ENCODE measurements around the gene PDE8B. TPM values are rescaled to one million over a fixed set of nuclear protein-coding genes. Genes with fewer than 3 reads are reported as not detected.

Gene PDE8B
- total RNA-seq, 1 experiment from 2014 or later: 0.17 TPM

GRCh38 chr5:77325921-77326541, 115.6 kb downstream of the PDE8B start:
- intact Hi-C loops (cut with micrococcal nuclease): no loop called here
- Histone ChIP-seq H3K4me3 (replicated peaks in 1 of 2; ENCODE audit: low read depth in 1 of 2, low read length in 2 of 2) (no peak overlapping the region), H2AFZ (ENCODE audit: low read depth, low read length, poor library complexity, severe bottlenecking) (no peak overlapping the region), H3K9me2 (ENCODE audit: insufficient read depth) (no peaks in the 10 kb centered on the region), H4K20me1 (ENCODE audit: insufficient read depth) (no peaks in the 10 kb centered on the region), H3K79me2 (ENCODE audit: insufficient read depth, low read length) (no peaks in the 10 kb centered on the region), H3K4me1 (ENCODE audit: control insufficient read depth in 1 of 2, insufficient read depth in 2 of 2, low read length in 2 of 2) (no peaks in the 10 kb centered on the region), H3K4me2 (ENCODE audit: low read length) (no peak overlapping the region), H3K9me3 (ENCODE audit: control insufficient read depth in 1 of 2, insufficient read depth in 1 of 2, low read depth in 1 of 2, low read length in 2 of 2) (no peaks in the 10 kb centered on the region), H3K36me3 (ENCODE audit: control insufficient read depth in 1 of 2, insufficient read depth in 2 of 2, low read length in 2 of 2) (no peaks in the 10 kb centered on the region), H3K9ac (ENCODE audit: low read length) (no peak overlapping the region), H3K27ac (ENCODE audit: low read depth, low read length) (no peak overlapping the region), H3K27me3 (ENCODE audit: insufficient read depth, low read length) (peaks cover 2% of the 10 kb centered on the region; the same call in 1 of the 2 replicates)
- ATAC-seq (no peak), DNase-seq (ENCODE audit: low read depth, low spot score) (no peak)
- CTCF ChIA-PET: no interaction called here
- RAD21 ChIA-PET (ENCODE audit: low non-redundant PET in 1 of 2, low total read pairs in 2 of 2, uncharacterized antibody in 2 of 2, unreplicated experiment in 2 of 2): no interaction called here
- BruUV-seq (replicated peaks): no TSS peak
- POLR2A ChIA-PET: no interaction called here
- TF ChIP-seq ZNF274 (IDR thresholded peaks at IDR 0.05; ENCODE audit: low read depth, low read length) (no peak), ELF1 (IDR thresholded peaks at IDR 0.05; ENCODE audit: borderline replicate concordance, low read depth) (no peak), ATF3 (IDR thresholded peaks at IDR 0.05) (no peak), SRF (IDR thresholded peaks at IDR 0.05; ENCODE audit: low read depth) (no peak), POLR2AphosphoS5 (IDR thresholded peaks at IDR 0.05; ENCODE audit: low read depth, low read length) (no peak), CTCF (IDR thresholded peaks at IDR 0.05 in 2 of 3, conservative IDR thresholded peaks at IDR 0.05 in 1 of 3; ENCODE audit: borderline replicate concordance in 1 of 3, insufficient read depth in 1 of 3, low read depth in 2 of 3, low read length in 2 of 3) (no peak)

All from HCT116 (cell line).